Measurements from ENCODE around the gene TMEM220.

TMEM220 gene

GRCh38 chr17:10769840-10770239 is 40.0 kb upstream of the TMEM220 start:
- H3K27ac ChIP-seq (replicated peaks): no peak overlapping the region
- no peak for DNase-seq (ENCODE audit: low read depth in 1 of 2, low spot score in 1 of 2)
- H3K4me3 ChIP-seq (replicated peaks; ENCODE audit: insufficient read depth, low read length): no peak overlapping the region
- H3K27me3 ChIP-seq (ENCODE audit: insufficient read depth, poor library complexity, severe bottlenecking): no peaks in the 10 kb centered on the region
- no peak for TF ChIP-seq POLR2AphosphoS5 (IDR thresholded peaks at IDR 0.05; ENCODE audit: low read depth)
- no peak for TF ChIP-seq SPI1 (IDR thresholded peaks at IDR 0.05; ENCODE audit: borderline replicate concordance, low read depth)
- TF ChIP-seq CTCF (IDR thresholded peaks at IDR 0.05; ENCODE audit: insufficient read depth, low read length): no peak
- no peak for TF ChIP-seq REST (IDR thresholded peaks at IDR 0.05; ENCODE audit: insufficient replicate concordance, low read depth)
- TF ChIP-seq GABPA (IDR thresholded peaks at IDR 0.05; ENCODE audit: low read depth): no peak

- H3K4me3 ChIP-seq (replicated peaks; ENCODE audit: insufficient read depth, low read length): no peak overlapping the region
- no peaks in the 10 kb centered on the region for H3K27me3 ChIP-seq (ENCODE audit: insufficient read depth, poor library complexity, severe bottlenecking)
- DNase-seq (ENCODE audit: low read depth in 1 of 2, low spot score in 1 of 2): no peak
- no peak overlapping the region for H3K27ac ChIP-seq (replicated peaks)
- TF ChIP-seq GABPA (IDR thresholded peaks at IDR 0.05; ENCODE audit: low read depth) (no peak), REST (IDR thresholded peaks at IDR 0.05; ENCODE audit: insufficient replicate concordance, low read depth) (no peak), POLR2AphosphoS5 (IDR thresholded peaks at IDR 0.05; ENCODE audit: low read depth) (no peak), CTCF (IDR thresholded peaks at IDR 0.05; ENCODE audit: insufficient read depth, low read length) (no peak), SPI1 (IDR thresholded peaks at IDR 0.05; ENCODE audit: borderline replicate concordance, low read depth) (no peak)
Measured at GRCh38 chr17:10768750-10769251, 39.0 kb upstream of the TMEM220 start.

- TF ChIP-seq CTCF (IDR thresholded peaks at IDR 0.05; ENCODE audit: insufficient read depth, low read length): no peak
- no peak for TF ChIP-seq GABPA (IDR thresholded peaks at IDR 0.05; ENCODE audit: low read depth)
- no peak for TF ChIP-seq POLR2AphosphoS5 (IDR thresholded peaks at IDR 0.05; ENCODE audit: low read depth)
- TF ChIP-seq SPI1 (IDR thresholded peaks at IDR 0.05; ENCODE audit: borderline replicate concordance, low read depth): no peak
- TF ChIP-seq REST (IDR thresholded peaks at IDR 0.05; ENCODE audit: insufficient replicate concordance, low read depth): no peak
- Histone ChIP-seq H3K27me3 (ENCODE audit: insufficient read depth, poor library complexity, severe bottlenecking) (no peaks in the 10 kb centered on the region), H3K4me3 (replicated peaks; ENCODE audit: insufficient read depth, low read length) (no peak overlapping the region)
Measured at GRCh38 chr17:10767232-10767631, 37.4 kb upstream of the TMEM220 start.

More at GRCh38 chr17:10767232-10767631, 37.4 kb upstream of the TMEM220 start:
- no peak for DNase-seq (ENCODE audit: low read depth in 1 of 2, low spot score in 1 of 2)
- H3K27ac ChIP-seq (replicated peaks): no peak overlapping the region

Measured in HL-60 (cell line).